ENCODE results near the gene PDLIM3.

GRCh38 chr4:185550933-185551332 is 15.6 kb upstream of the PDLIM3 start:
- TF ChIP-seq POLR2A (IDR thresholded peaks at IDR 0.05) (no peak), CTCF (IDR thresholded peaks at IDR 0.05) (no peak)
